Fibroblast of lung (primary cell): ENCODE results near the gene VSTM1. TPM values are rescaled to one million over a fixed set of nuclear protein-coding genes. Genes with fewer than 3 reads are reported as not detected.

Source experiments
- DNase-seq, 2 donors: peaks; one replicate each; pipeline versions ENCODE4 v3.0.0 to v3.0.0-alpha.2; 2010; ENCODE audit warnings: low read depth in 2 of 2
- H2AFZ ChIP-seq: 2 replicates; pipeline ENCODE4 v1.5.1; 2012; ENCODE audit warnings: low read length, control low read depth, inconsistent platforms
- H3K27ac ChIP-seq: 2 replicates; pipeline ENCODE4 v1.5.1; 2011; ENCODE audit warnings: low read length, control low read depth; ENCODE audit not compliant: insufficient read depth
- H3K27me3 ChIP-seq: 2 replicates; pipeline ENCODE4 v1.5.1; 2011; ENCODE audit warnings: mild to moderate bottlenecking, low read length; ENCODE audit not compliant: control insufficient read depth, insufficient read depth
- H3K36me3 ChIP-seq: 2 replicates; pipeline ENCODE4 v1.5.1; 2011; ENCODE audit warnings: low read length; ENCODE audit not compliant: control insufficient read depth, insufficient read depth
- H3K4me1 ChIP-seq: 2 replicates; pipeline ENCODE4 v1.5.1; 2011; ENCODE audit warnings: low read length; ENCODE audit not compliant: control insufficient read depth, insufficient read depth; ENCODE audit errors: extremely low read depth
- H3K4me2 ChIP-seq: 2 replicates; pipeline ENCODE4 v1.5.1; 2011; ENCODE audit warnings: low read length, control low read depth; ENCODE audit not compliant: insufficient read depth; ENCODE audit errors: extremely low read depth
- H3K4me3 ChIP-seq, 4 experiments: fragments of 200-600 bp in 1 of 4; sonication (generic) in 1 of 4; replicated peaks in 1 of 4; 2 replicates each; pipeline ENCODE4 v1.5.1; 2011 to 2016; ENCODE audit warnings: low read length in 4 of 4, low read depth in 3 of 4, mild to moderate bottlenecking in 3 of 4, control low read depth in 2 of 4, inconsistent platforms in 1 of 4, mixed read lengths in 1 of 4; ENCODE audit not compliant: insufficient read depth in 1 of 4; ENCODE audit errors: control extremely low read depth in 1 of 4
- H3K79me2 ChIP-seq: 2 replicates; pipeline ENCODE4 v1.5.1; 2012; ENCODE audit warnings: mild to moderate bottlenecking, low read length, inconsistent platforms; ENCODE audit not compliant: control insufficient read depth, insufficient read depth
- H3K9ac ChIP-seq: 2 replicates; pipeline ENCODE4 v1.5.1; 2011; ENCODE audit warnings: mild to moderate bottlenecking, low read length, control low read depth; ENCODE audit not compliant: insufficient read depth
- H3K9me3 ChIP-seq: 2 replicates; pipeline ENCODE4 v1.5.1; 2012; ENCODE audit warnings: low read depth, low read length; ENCODE audit not compliant: control insufficient read depth, insufficient read depth
- H4K20me1 ChIP-seq: 2 replicates; pipeline ENCODE4 v1.5.1; 2011; ENCODE audit warnings: low read length; ENCODE audit not compliant: control insufficient read depth, insufficient read depth; ENCODE audit errors: extremely low read depth
- EZH2 ChIP-seq: IDR thresholded peaks from 2 replicates; pipeline ENCODE4 v1.5.1; 2012; ENCODE audit warnings: low read length, control low read depth, mild to moderate bottlenecking; ENCODE audit errors: missing control alignments
- polyA plus RNA-seq, 2 donors: library from polyadenylated mRNA; depleted of rRNA in 1 of 2; stranded (reverse) in 1 of 2; unstranded in 1 of 2; fragments of >200 nt; gene quantifications; 2 replicates each; pipeline ENCODE4 v1.2.1, GENCODE V29; 2011 to 2012; ENCODE audit warnings: missing spikeins in 1 of 2
- total RNA-seq: library from RNA; depleted of rRNA; stranded (reverse); fragments of >200 nt; gene quantifications from 2 replicates; pipeline ENCODE4 v1.2.1, GENCODE V29; 2014
- TF ChIP-seq, protein P1 (sequence below), 2 donors: IDR thresholded peaks in 1 of 2; conservative IDR thresholded peaks in 1 of 2; 1 replicate in 1 of 2; 2 replicates in 1 of 2; pipeline ENCODE4 v1.5.1; 2011 to 2012; ENCODE audit warnings: low read length in 2 of 2, control low read depth in 1 of 2, inconsistent platforms in 1 of 2, low read depth in 1 of 2, mild to moderate bottlenecking in 1 of 2

The VSTM1 gene
- total and polyA plus RNA-seq, 2 donors (not counting 1 experiment from before 2014, with no cell fraction given), result not detected

GRCh38 chr19:54035215-54036178, 28.2 kb downstream of the VSTM1 start:
- DNase-seq, result peak; percentile 77 to 86
- TF ChIP-seq, protein P1, sequence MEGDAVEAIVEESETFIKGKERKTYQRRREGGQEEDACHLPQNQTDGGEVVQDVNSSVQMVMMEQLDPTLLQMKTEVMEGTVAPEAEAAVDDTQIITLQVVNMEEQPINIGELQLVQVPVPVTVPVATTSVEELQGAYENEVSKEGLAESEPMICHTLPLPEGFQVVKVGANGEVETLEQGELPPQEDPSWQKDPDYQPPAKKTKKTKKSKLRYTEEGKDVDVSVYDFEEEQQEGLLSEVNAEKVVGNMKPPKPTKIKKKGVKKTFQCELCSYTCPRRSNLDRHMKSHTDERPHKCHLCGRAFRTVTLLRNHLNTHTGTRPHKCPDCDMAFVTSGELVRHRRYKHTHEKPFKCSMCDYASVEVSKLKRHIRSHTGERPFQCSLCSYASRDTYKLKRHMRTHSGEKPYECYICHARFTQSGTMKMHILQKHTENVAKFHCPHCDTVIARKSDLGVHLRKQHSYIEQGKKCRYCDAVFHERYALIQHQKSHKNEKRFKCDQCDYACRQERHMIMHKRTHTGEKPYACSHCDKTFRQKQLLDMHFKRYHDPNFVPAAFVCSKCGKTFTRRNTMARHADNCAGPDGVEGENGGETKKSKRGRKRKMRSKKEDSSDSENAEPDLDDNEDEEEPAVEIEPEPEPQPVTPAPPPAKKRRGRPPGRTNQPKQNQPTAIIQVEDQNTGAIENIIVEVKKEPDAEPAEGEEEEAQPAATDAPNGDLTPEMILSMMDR (conservative IDR thresholded peaks at IDR 0.05 in 1 of 2, IDR thresholded peaks at IDR 0.05 in 1 of 2; ENCODE audit: low read depth in 1 of 2, low read length in 2 of 2), result no peak
- TF ChIP-seq EZH2, result no peak
- no peaks in the 10 kb centered on the region for H3K9me3 ChIP-seq
- no peaks in the 10 kb centered on the region for H3K79me2 ChIP-seq
- no peaks in the 10 kb centered on the region for H3K27me3 ChIP-seq
- H3K4me2 ChIP-seq, result no peak overlapping the region
- H4K20me1 ChIP-seq, result no peaks in the 10 kb centered on the region
- no peak overlapping the region for H3K9ac ChIP-seq
- H3K4me3 ChIP-seq, result no peak overlapping the region
- no peak overlapping the region for H3K27ac ChIP-seq
- H3K36me3 ChIP-seq, result no peaks in the 10 kb centered on the region
- H3K4me1 ChIP-seq, result no peaks in the 10 kb centered on the region
- no peak overlapping the region for H2AFZ ChIP-seq

GRCh38 chr19:54030895-54031586, 32.7 kb downstream of the VSTM1 start:
- Histone ChIP-seq H3K27me3 (no peaks in the 10 kb centered on the region), H3K4me1 (no peaks in the 10 kb centered on the region), H3K36me3 (no peaks in the 10 kb centered on the region), H3K9me3 (no peaks in the 10 kb centered on the region), H3K79me2 (no peaks in the 10 kb centered on the region), H3K4me3 (peak overlapping the region in 1 of 4 experiments; percentile 38), H3K4me2 (peak overlapping the region; percentile 2), H3K27ac (no peak overlapping the region), H4K20me1 (no peaks in the 10 kb centered on the region), H3K9ac (no peak overlapping the region), H2AFZ (peak overlapping the region; percentile 48)
- TF ChIP-seq EZH2, result no peak
- TF ChIP-seq, protein P1 (conservative IDR thresholded peaks at IDR 0.05 in 1 of 2, IDR thresholded peaks at IDR 0.05 in 1 of 2; ENCODE audit: low read depth in 1 of 2, low read length in 2 of 2), result peak; percentile 56 to 61
- peak in 1 of 2 donors; percentile 30 for DNase-seq

GRCh38 chr19:54029930-54030490, 33.7 kb downstream of the VSTM1 start:
- H3K4me1 ChIP-seq, result no peaks in the 10 kb centered on the region
- no peaks in the 10 kb centered on the region for H3K36me3 ChIP-seq
- no peak overlapping the region for H3K27ac ChIP-seq
- no peaks in the 10 kb centered on the region for H4K20me1 ChIP-seq
- peak overlapping the region; percentile 64 for H3K4me2 ChIP-seq
- no peaks in the 10 kb centered on the region for H3K27me3 ChIP-seq
- H3K79me2 ChIP-seq, result no peaks in the 10 kb centered on the region
- no peak overlapping the region for H2AFZ ChIP-seq
- H3K9me3 ChIP-seq, result no peaks in the 10 kb centered on the region
- no peak overlapping the region for H3K4me3 ChIP-seq
- TF ChIP-seq, protein P1 (conservative IDR thresholded peaks at IDR 0.05 in 1 of 2, IDR thresholded peaks at IDR 0.05 in 1 of 2; ENCODE audit: low read depth in 1 of 2, low read length in 2 of 2), result peak; percentile 72 to 76
- no peak for TF ChIP-seq EZH2
- no peak overlapping the region for H3K9ac ChIP-seq
- peak; percentile 43 to 58 for DNase-seq
